IMR-90 (cell line): Measurements from ENCODE around the gene ZNF23. TPM values are rescaled to one million over a fixed set of nuclear protein-coding genes. Genes with fewer than 3 reads are reported as not detected.

Experiments used
- ATAC-seq: fragments of 200-7000 bp; cut with Tn5 transposase; 2 replicates; pipeline ENCODE4 v1.9.1; 2020; ENCODE audit warnings: low read depth, mild to moderate bottlenecking, moderate library complexity
- BruUV-seq: library from RNA; stranded (reverse); fragments of 400-500 nt; replicated peaks from 2 replicates; lab custom pipeline; 2021; lab: Mats Ljungman, UMichigan
- CTCF ChIA-PET: fragments of 300-600 bp; formaldehyde crosslinking; extraction: SDS; loops from one replicate; lab custom pipeline; 2021; ENCODE audit warnings: antibody characterized with exemption; lab: Yijun Ruan, JAX
- POLR2A ChIA-PET: fragments of 300-600 bp; sonication (Branson Sonifier 250); formaldehyde crosslinking; loops from one replicate; lab custom pipeline; 2022; ENCODE audit warnings: antibody characterized with exemption; ENCODE audit not compliant: unreplicated experiment; lab: Charles Lee
- DNase-seq: peaks from one replicate; pipeline ENCODE4 v3.0.0; 2013
- H2AFZ ChIP-seq: replicated peaks from 2 replicates; pipeline ENCODE3; 2013; ENCODE audit warnings: low read length, mild to moderate bottlenecking; ENCODE audit not compliant: poor library complexity
- H2AK5ac ChIP-seq: 2 replicates; pipeline ENCODE4 v1.6.1; 2013; ENCODE audit warnings: low read depth, low read length, inconsistent platforms
- H2AK9ac ChIP-seq: replicated peaks from 2 replicates; pipeline ENCODE3; 2013; ENCODE audit warnings: mild to moderate bottlenecking, low read depth, low read length, moderate library complexity; ENCODE audit not compliant: poor library complexity
- H2BK120ac ChIP-seq: 2 replicates; pipeline ENCODE4 v1.6.1; 2013; ENCODE audit warnings: low read depth, low read length, inconsistent platforms
- H2BK15ac ChIP-seq: 3 replicates; pipeline ENCODE4 v1.6.1; 2013; ENCODE audit warnings: low read depth, low read length, inconsistent platforms
- H2BK20ac ChIP-seq: 2 replicates; pipeline ENCODE4 v1.6.1; 2013; ENCODE audit warnings: low read depth, mild to moderate bottlenecking, inconsistent platforms, low read length, moderate library complexity
- H2BK5ac ChIP-seq: 2 replicates; pipeline ENCODE4 v1.6.1; 2013; ENCODE audit warnings: mild to moderate bottlenecking, low read depth, low read length, inconsistent platforms; ENCODE audit not compliant: poor library complexity, severe bottlenecking
- H3K14ac ChIP-seq: replicated peaks from 2 replicates; pipeline ENCODE4 v1.6.1; 2013; ENCODE audit warnings: low read depth, low read length, inconsistent platforms
- H3K18ac ChIP-seq: 2 replicates; pipeline ENCODE4 v1.6.1; 2013; ENCODE audit warnings: low read depth, low read length, control low read depth
- H3K23ac ChIP-seq: 2 replicates; pipeline ENCODE4 v1.6.1; 2013; ENCODE audit warnings: low read depth, low read length, inconsistent platforms
- H3K27ac ChIP-seq: 2 replicates; pipeline ENCODE4 v1.5.1; 2013; ENCODE audit warnings: mild to moderate bottlenecking, control low read depth, low read length; ENCODE audit not compliant: insufficient read depth
- H3K27me3 ChIP-seq: 2 replicates; pipeline ENCODE4 v1.6.1; 2013; ENCODE audit warnings: low read length; ENCODE audit not compliant: control insufficient read depth, insufficient read depth
- H3K36me3 ChIP-seq: 2 replicates; pipeline ENCODE4 v1.6.1; 2013; ENCODE audit warnings: low read length, mixed read lengths; ENCODE audit not compliant: control insufficient read depth, insufficient read depth
- H3K4ac ChIP-seq: 2 replicates; pipeline ENCODE4 v1.6.1; 2013; ENCODE audit warnings: low read depth, low read length, inconsistent platforms
- H3K4me1 ChIP-seq: 2 replicates; pipeline ENCODE4 v1.6.1; 2013; ENCODE audit warnings: low read length, mixed read lengths; ENCODE audit not compliant: control insufficient read depth, insufficient read depth
- H3K4me2 ChIP-seq: 2 replicates; pipeline ENCODE4 v1.6.1; 2013; ENCODE audit warnings: low read depth, mild to moderate bottlenecking, control low read depth, low read length, moderate library complexity
- H3K4me3 ChIP-seq: 2 replicates; pipeline ENCODE4 v1.5.1; 2013; ENCODE audit warnings: low read depth, mild to moderate bottlenecking, control low read depth, low read length, moderate library complexity; ENCODE audit not compliant: insufficient read depth
- H3K56ac ChIP-seq: 2 replicates; pipeline ENCODE4 v1.6.1; 2013; ENCODE audit warnings: low read length, inconsistent platforms; ENCODE audit not compliant: insufficient read depth; ENCODE audit errors: extremely low read depth
- H3K79me1 ChIP-seq, 2 experiments: 2 replicates each; pipeline ENCODE4 v1.6.1; 2013; ENCODE audit warnings: low read length in 2 of 2, inconsistent platforms in 1 of 2, low read depth in 1 of 2
- H3K9ac ChIP-seq: 2 replicates; pipeline ENCODE4 v1.6.1; 2013; ENCODE audit warnings: low read depth, low read length, control low read depth
- H3K9me1 ChIP-seq: 2 replicates; pipeline ENCODE4 v1.6.1; 2013; ENCODE audit warnings: low read length, inconsistent platforms; ENCODE audit not compliant: insufficient read depth
- H3K9me3 ChIP-seq: 2 replicates; pipeline ENCODE4 v1.6.1; 2013; ENCODE audit warnings: low read length; ENCODE audit not compliant: control insufficient read depth, insufficient read depth
- H4K20me1 ChIP-seq: 2 replicates; pipeline ENCODE4 v1.6.1; 2013; ENCODE audit warnings: low read length, inconsistent platforms; ENCODE audit not compliant: insufficient read depth
- H4K5ac ChIP-seq: 2 replicates; pipeline ENCODE4 v1.6.1; 2013; ENCODE audit warnings: mild to moderate bottlenecking, low read depth, low read length, control low read depth
- H4K8ac ChIP-seq, 2 experiments: 2 replicates each; pipeline ENCODE4 v1.6.1; 2013; ENCODE audit warnings: low read depth in 2 of 2, low read length in 2 of 2, control low read depth in 1 of 2, inconsistent platforms in 1 of 2
- H4K91ac ChIP-seq: 2 replicates; pipeline ENCODE4 v1.6.1; 2013; ENCODE audit warnings: low read depth, low read length, inconsistent platforms; ENCODE audit not compliant: insufficient read depth
- BHLHE40 ChIP-seq: fragments of 150-350 bp; IDR thresholded peaks from 2 replicates; pipeline ENCODE4 v1.6.1; 2016; ENCODE audit warnings: mild to moderate bottlenecking, low read depth, low read length
- CEBPB ChIP-seq: IDR thresholded peaks from 2 replicates; pipeline ENCODE4 v1.6.1; 2012; ENCODE audit warnings: low read depth, low read length, improper control_type of control experiment
- CHD1 ChIP-seq: IDR thresholded peaks from 2 replicates; pipeline ENCODE4 v1.6.1; 2012; ENCODE audit warnings: low read depth, low read length, improper control_type of control experiment
- CTCF ChIP-seq: conservative IDR thresholded peaks from 2 replicates; pipeline ENCODE4 v1.5.1; 2012; ENCODE audit warnings: mild to moderate bottlenecking, low read depth, low read length, improper control_type of control experiment
- ELK1 ChIP-seq: fragments of 150-350 bp; IDR thresholded peaks from 2 replicates; pipeline ENCODE4 v1.6.1; 2016; ENCODE audit warnings: low read depth, mild to moderate bottlenecking, low read length, moderate library complexity, borderline replicate concordance
- FOS ChIP-seq: fragments of 150-350 bp; IDR thresholded peaks from 2 replicates; pipeline ENCODE4 v1.6.1; 2016; ENCODE audit warnings: low read depth, low read length
- MAFK ChIP-seq: IDR thresholded peaks from 2 replicates; pipeline ENCODE4 v1.6.1; 2012; ENCODE audit warnings: low read depth, low read length, improper control_type of control experiment
- NFE2L2 ChIP-seq: fragments of 150-350 bp; IDR thresholded peaks from 2 replicates; pipeline ENCODE4 v1.6.1; 2016; ENCODE audit warnings: low read depth, mild to moderate bottlenecking, low read length
- POLR2A ChIP-seq: IDR thresholded peaks from 2 replicates; pipeline ENCODE4 v1.6.1; 2012; ENCODE audit warnings: mild to moderate bottlenecking, low read depth, low read length
- RAD21 ChIP-seq: IDR thresholded peaks from 2 replicates; pipeline ENCODE4 v1.6.1; 2012; ENCODE audit warnings: low read length, improper control_type of control experiment
- RFX5 ChIP-seq: IDR thresholded peaks from 2 replicates; pipeline ENCODE4 v1.8.0; 2012; ENCODE audit warnings: low read depth, mild to moderate bottlenecking, low read length, moderate library complexity
- SMC3 ChIP-seq: fragments of 150-350 bp; IDR thresholded peaks from 2 replicates; pipeline ENCODE4 v1.6.1; 2016; ENCODE audit warnings: low read depth, mild to moderate bottlenecking, antibody characterized with exemption, low read length, moderate library complexity
- USF2 ChIP-seq: fragments of 150-350 bp; IDR thresholded peaks from 2 replicates; pipeline ENCODE4 v1.6.1; 2017; ENCODE audit warnings: mild to moderate bottlenecking, antibody characterized with exemption, low read length, low read depth
- WGBS, 2 experiments: methylation state at CpG; one replicate each; pipeline versions ENCODE4 v1.1.5 to v1.1.7; 2013; ENCODE audit warnings: missing lambda C conversion rate in 2 of 2; ENCODE audit not compliant: insufficient read length in 1 of 2; ENCODE audit errors: extremely low coverage in 2 of 2; 5-methylcytosine and 5-hydroxymethylcytosine counted together
- dilution Hi-C: fragments of 300-500 bp; cut with HindIII; formaldehyde crosslinking; loops from one replicate; pipeline ENCODE4 v1.14.3; 2018; ENCODE audit warnings: low sequenced_read_pairs; ENCODE audit not compliant: unreplicated experiment
- in situ Hi-C: fragments of 300-500 bp; cut with MboI; formaldehyde crosslinking; loops from 3 replicates; pipeline ENCODE4 v1.14.3; 2019; ENCODE audit warnings: low sequenced_read_pairs, inconsistent platforms, mixed read lengths
- intact Hi-C: fragments of 100-400 bp; cut with micrococcal nuclease; formaldehyde crosslinking; loops from 2 replicates; pipeline ENCODE4 v1.10.0; 2022
- polyA plus RNA-seq, 3 experiments: library from polyadenylated mRNA; depleted of rRNA; stranded (reverse); fragments of >200 nt; gene quantifications; 2 replicates each; pipeline ENCODE4 v1.2.3, GENCODE V29; 2012; ENCODE audit warnings: low replicate concordance in 1 of 3
- total RNA-seq: library from RNA; depleted of rRNA; stranded (reverse); fragments of >200 nt; gene quantifications from 2 replicates; pipeline ENCODE4 v1.2.3, GENCODE V29; 2012

Gene ZNF23
- total and polyA plus RNA-seq, 2 of the 4 experiments (the other 2 are of a cell fraction): 7.5 to 8.8 TPM

GRCh38 chr16:71456801-71457200, 5.2 kb downstream of the ZNF23 start:
- H3K4me1 ChIP-seq: peaks cover 6% of the 10 kb centered on the region
- H3K18ac ChIP-seq: no peak overlapping the region
- ChIA-PET CTCF (no interaction called here), POLR2A (interaction anchor here (0.7 kb wide), 1 partner anchor 178 kb away, joined by 5 read pairs; no protein-coding TSS in a partner anchor)
- H3K27ac ChIP-seq: no peak overlapping the region
- H4K20me1 ChIP-seq: peaks cover 4% of the 10 kb centered on the region; the same call in 1 of the 2 replicates
- WGBS, 2 experiments: no CpG with 5 or more reads among the region's 4 CpGs
- no peak overlapping the region for H4K5ac ChIP-seq
- H2AK5ac ChIP-seq: no peak overlapping the region
- dilution Hi-C loops (no loop called here), intact Hi-C loops (no loop called here), in situ Hi-C loops (no loop called here)
- H2BK20ac ChIP-seq: no peak overlapping the region
- H4K8ac ChIP-seq: no peak overlapping the region
- H4K91ac ChIP-seq: no peak overlapping the region
- DNase-seq (no peak), ATAC-seq (no peak)
- no peak overlapping the region for H3K23ac ChIP-seq
- no peak overlapping the region for H3K4me2 ChIP-seq
- no peak overlapping the region for H2BK15ac ChIP-seq
- H3K27me3 ChIP-seq: no peaks in the 10 kb centered on the region
- H3K4ac ChIP-seq: no peak overlapping the region
- H2BK120ac ChIP-seq: no peak overlapping the region
- no peak overlapping the region for H2BK5ac ChIP-seq
- BruUV-seq: no TSS peak
- no peak overlapping the region for H3K9ac ChIP-seq
- H3K9me1 ChIP-seq: no peaks in the 10 kb centered on the region
- H3K79me1 ChIP-seq: peaks cover 16 to 50% of the 10 kb centered on the region in 2 experiments
- no peak overlapping the region for H2AK9ac ChIP-seq
- H2AFZ ChIP-seq: no peak overlapping the region
- no peak overlapping the region for H3K14ac ChIP-seq
- H3K4me3 ChIP-seq: no peak overlapping the region
- no peak for TF ChIP-seq CTCF
- no peak for TF ChIP-seq RFX5
- no peak for TF ChIP-seq BHLHE40
- TF ChIP-seq USF2: no peak
- TF ChIP-seq NFE2L2: no peak
- no peak for TF ChIP-seq CHD1
- TF ChIP-seq CEBPB: no peak
- TF ChIP-seq FOS: no peak
- TF ChIP-seq MAFK: no peak
- TF ChIP-seq RAD21: no peak
- TF ChIP-seq SMC3: no peak
- TF ChIP-seq ELK1: no peak
- no peak for TF ChIP-seq POLR2A
- peaks cover 25% of the 10 kb centered on the region for H3K9me3 ChIP-seq
- no peak overlapping the region for H3K56ac ChIP-seq
- peaks cover 48% of the 10 kb centered on the region for H3K36me3 ChIP-seq
